Medulla oblongata (tissue), 1 donor: ENCODE data around the gene DLX3.
"Not testable (repeated sequence)": the region's sequence is repeated elsewhere in the genome, so short reads cannot be mapped to it uniquely, and the experiment has no call there.

ENCODE experiments used
- DNase-seq: peaks from one replicate; pipeline ENCODE4 v3.0.0-alpha.2; 2015; ENCODE audit errors: extremely low spot score

DLX3 gene

GRCh38 chr17:49995055-49995738 lies at the start of gene DLX3:
Gene DLX3 (minus strand): TSS chr17:49995224. CDS start chr17:49994998, 226 bp downstream.
- DNase-seq: no peak

- no peak for DNase-seq
Measured at GRCh38 chr17:50044483-50044882, 49.5 kb upstream of the DLX3 start.

- no peak for DNase-seq
Measured at GRCh38 chr17:50043290-50044148, 48.5 kb upstream of the DLX3 start.

GRCh38 chr17:50042211-50042610 lies 47.2 kb upstream of the DLX3 start:
- DNase-seq: no peak

GRCh38 chr17:50040496-50040895 lies 45.5 kb upstream of the DLX3 start:
- not testable (repeated sequence) for DNase-seq

- DNase-seq: no peak
Measured at GRCh38 chr17:50039058-50039457, 44.0 kb upstream of the DLX3 start.

GRCh38 chr17:50037321-50038107 lies 42.5 kb upstream of the DLX3 start:
- no peak for DNase-seq

- DNase-seq: no peak
Measured at GRCh38 chr17:50036455-50037261, 41.6 kb upstream of the DLX3 start.

GRCh38 chr17:50035945-50036344 lies 40.9 kb upstream of the DLX3 start:
- no peak for DNase-seq

- DNase-seq: no peak
Measured at GRCh38 chr17:50035421-50035879, 40.4 kb upstream of the DLX3 start.

GRCh38 chr17:50034498-50035364 lies 39.7 kb upstream of the DLX3 start:
- DNase-seq: no peak

- DNase-seq: no peak
Measured at GRCh38 chr17:50033316-50033715, 38.3 kb upstream of the DLX3 start.

- DNase-seq: no peak
Measured at GRCh38 chr17:50029185-50029584, 34.2 kb upstream of the DLX3 start.

- DNase-seq: no peak
Measured at GRCh38 chr17:50028736-50029120, 33.7 kb upstream of the DLX3 start.

- no peak for DNase-seq
Measured at GRCh38 chr17:50027881-50028735, 33.1 kb upstream of the DLX3 start.

- DNase-seq: no peak
Measured at GRCh38 chr17:50027172-50027880, 32.3 kb upstream of the DLX3 start.

- DNase-seq: peak; percentile 80
Measured at GRCh38 chr17:50026837-50027171, 31.8 kb upstream of the DLX3 start.

GRCh38 chr17:50026046-50026675 lies 31.1 kb upstream of the DLX3 start:
- DNase-seq: no peak
